Mesenchymal stem cell (in vitro differentiated cells and primary cell): Measurements from ENCODE around the gene UBR1.

Experiments
- DNase-seq: peaks from one replicate; pipeline ENCODE4 v3.0.0-alpha.2; 2013
- H2AFZ ChIP-seq: one replicate; pipeline ENCODE4 v1.6.1; 2013; ENCODE audit warnings: low read depth, mild to moderate bottlenecking, control low read depth, inconsistent platforms, low read length, moderate library complexity
- H2AK5ac ChIP-seq: 2 replicates; pipeline ENCODE4 v1.6.1; 2013; ENCODE audit warnings: low read length, moderate library complexity, mild to moderate bottlenecking, inconsistent platforms; ENCODE audit not compliant: severe bottlenecking
- H2BK120ac ChIP-seq: one replicate; pipeline ENCODE4 v1.6.1; 2013; ENCODE audit warnings: low read depth, mild to moderate bottlenecking, inconsistent platforms, low read length, moderate library complexity
- H2BK12ac ChIP-seq, 2 experiments: one replicate each; pipeline ENCODE4 v1.6.1; 2013; ENCODE audit warnings: inconsistent platforms in 2 of 2, low read length in 2 of 2, mild to moderate bottlenecking in 2 of 2, moderate library complexity in 2 of 2, control low read depth in 1 of 2
- H2BK15ac ChIP-seq: one replicate; pipeline ENCODE4 v1.6.1; 2013; ENCODE audit warnings: mild to moderate bottlenecking, low read depth, inconsistent platforms; ENCODE audit not compliant: poor library complexity, severe bottlenecking
- H2BK5ac ChIP-seq: 2 replicates; pipeline ENCODE4 v1.6.1; 2013; ENCODE audit warnings: low read depth, mild to moderate bottlenecking, low read length, control low read depth, inconsistent platforms; ENCODE audit not compliant: poor library complexity, severe bottlenecking
- H3K14ac ChIP-seq, 2 experiments: one replicate each; pipeline ENCODE4 v1.6.1; 2013; ENCODE audit warnings: inconsistent platforms in 2 of 2, low read length in 2 of 2, control low read depth in 1 of 2, mild to moderate bottlenecking in 1 of 2, moderate library complexity in 1 of 2
- H3K18ac ChIP-seq, 2 experiments: one replicate each; pipeline ENCODE4 v1.6.1; 2013; ENCODE audit warnings: inconsistent platforms in 2 of 2, low read length in 2 of 2, control low read depth in 1 of 2, low read depth in 1 of 2, mild to moderate bottlenecking in 1 of 2
- H3K23ac ChIP-seq, 2 experiments: one replicate each; pipeline ENCODE4 v1.6.1; 2013; ENCODE audit warnings: inconsistent platforms in 2 of 2, low read length in 2 of 2, mild to moderate bottlenecking in 2 of 2, moderate library complexity in 2 of 2, control low read depth in 1 of 2
- H3K27ac ChIP-seq: 2 replicates; pipeline ENCODE4 v1.5.1; 2013; ENCODE audit warnings: mild to moderate bottlenecking, moderate library complexity, low read length, control low read depth, inconsistent platforms; ENCODE audit not compliant: poor library complexity, severe bottlenecking
- H3K27me3 ChIP-seq, 2 experiments: 2 replicates each; pipeline versions ENCODE4 v1.6.1 to v1.7.0; 2013; ENCODE audit warnings: low read length in 2 of 2, mild to moderate bottlenecking in 2 of 2, moderate library complexity in 2 of 2, control low read depth in 1 of 2, inconsistent platforms in 1 of 2; ENCODE audit not compliant: control insufficient read depth in 1 of 2, insufficient read depth in 1 of 2
- H3K36me3 ChIP-seq, 2 experiments: 2 replicates each; pipeline versions ENCODE4 v1.6.1 to v1.7.0; 2013; ENCODE audit warnings: low read length in 2 of 2, control low read depth in 1 of 2, inconsistent platforms in 1 of 2, low read depth in 1 of 2, mild to moderate bottlenecking in 1 of 2; ENCODE audit not compliant: insufficient read depth in 2 of 2, control insufficient read depth in 1 of 2
- H3K4ac ChIP-seq, 2 experiments: one replicate each; pipeline ENCODE4 v1.6.1; 2013; ENCODE audit warnings: inconsistent platforms in 2 of 2, low read length in 2 of 2, mild to moderate bottlenecking in 2 of 2, moderate library complexity in 2 of 2, control low read depth in 1 of 2, low read depth in 1 of 2
- H3K4me1 ChIP-seq: 2 replicates; pipeline ENCODE4 v1.6.1; 2013; ENCODE audit warnings: low read depth, low read length, control low read depth; ENCODE audit not compliant: control insufficient read depth, insufficient read depth
- H3K4me2 ChIP-seq: 2 replicates; pipeline ENCODE4 v1.6.1; 2013; ENCODE audit warnings: low read length, mild to moderate bottlenecking, inconsistent platforms; ENCODE audit not compliant: poor library complexity, severe bottlenecking
- H3K4me3 ChIP-seq, 2 experiments: 2 replicates each; pipeline versions ENCODE4 v1.5.1 to v1.7.0; 2013; ENCODE audit warnings: low read length in 2 of 2, mild to moderate bottlenecking in 2 of 2, control low read depth in 1 of 2, low read depth in 1 of 2; ENCODE audit not compliant: insufficient read depth in 1 of 2
- H3K79me1 ChIP-seq: replicated peaks from 2 replicates; pipeline ENCODE4 v1.6.1; 2013; ENCODE audit warnings: mild to moderate bottlenecking, control low read depth, low read length, inconsistent platforms; ENCODE audit not compliant: poor library complexity, severe bottlenecking
- H3K9ac ChIP-seq: 2 replicates; pipeline ENCODE4 v1.7.0; 2013; ENCODE audit warnings: mild to moderate bottlenecking, low read length, moderate library complexity
- H3K9me3 ChIP-seq: 2 replicates; pipeline ENCODE4 v1.7.0; 2013; ENCODE audit warnings: mild to moderate bottlenecking, low read length; ENCODE audit not compliant: control insufficient read depth
- H4K8ac ChIP-seq: one replicate; pipeline ENCODE4 v1.6.1; 2013; ENCODE audit warnings: inconsistent platforms, mild to moderate bottlenecking, low read length, moderate library complexity
- H4K91ac ChIP-seq: one replicate; pipeline ENCODE4 v1.6.1; 2013; ENCODE audit warnings: mild to moderate bottlenecking, low read length, inconsistent platforms
- WGBS: methylation state at CpG from one replicate; pipeline ENCODE4 v1.1.7; 2013; ENCODE audit warnings: mixed read lengths; 5-methylcytosine and 5-hydroxymethylcytosine counted together

Gene UBR1

DNA sequence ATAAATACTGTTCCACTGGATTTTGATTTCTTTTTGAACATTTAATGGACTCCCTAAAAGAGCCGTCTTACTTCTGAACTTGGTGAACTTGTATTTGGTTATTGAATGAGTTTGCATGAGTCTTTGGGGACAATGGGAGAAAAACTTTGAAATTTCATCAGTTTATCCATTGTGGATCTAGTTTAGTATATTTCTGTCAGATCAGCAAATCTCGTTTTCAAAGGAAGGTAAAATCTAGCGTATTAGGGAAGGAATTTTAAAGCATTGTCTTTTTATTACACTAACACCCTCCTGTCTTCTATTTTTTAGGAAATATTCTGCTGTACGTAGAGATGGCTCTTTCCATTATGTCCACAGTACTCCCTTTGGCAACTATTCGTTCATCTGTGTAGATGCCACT, 40.3 kb upstream of the UBR1 start:
- Histone ChIP-seq H3K4me3 (no peak overlapping the region), H3K79me1 (no peaks in the 10 kb centered on the region), H2AFZ (no peak overlapping the region), H2BK12ac (no peak overlapping the region), H3K4me2 (no peak overlapping the region), H2BK120ac (no peak overlapping the region), H3K9ac (no peak overlapping the region), H3K27ac (no peak overlapping the region), H3K18ac (no peak overlapping the region), H2BK15ac (no peak overlapping the region), H2AK5ac (no peak overlapping the region), H2BK5ac (no peak overlapping the region), H3K23ac (no peak overlapping the region), H4K8ac (no peak overlapping the region), H4K91ac (no peak overlapping the region), H3K14ac (no peak overlapping the region), H3K36me3 (peaks cover 0 to 38% of the 10 kb centered on the region in 2 experiments), H3K4ac (no peak overlapping the region), H3K9me3 (no peaks in the 10 kb centered on the region), H3K27me3 (no peaks in the 10 kb centered on the region), H3K4me1 (no peaks in the 10 kb centered on the region)
- WGBS: 100% methylated on average over 1 of the region's 5 CpGs
- no peak for DNase-seq

DNA sequence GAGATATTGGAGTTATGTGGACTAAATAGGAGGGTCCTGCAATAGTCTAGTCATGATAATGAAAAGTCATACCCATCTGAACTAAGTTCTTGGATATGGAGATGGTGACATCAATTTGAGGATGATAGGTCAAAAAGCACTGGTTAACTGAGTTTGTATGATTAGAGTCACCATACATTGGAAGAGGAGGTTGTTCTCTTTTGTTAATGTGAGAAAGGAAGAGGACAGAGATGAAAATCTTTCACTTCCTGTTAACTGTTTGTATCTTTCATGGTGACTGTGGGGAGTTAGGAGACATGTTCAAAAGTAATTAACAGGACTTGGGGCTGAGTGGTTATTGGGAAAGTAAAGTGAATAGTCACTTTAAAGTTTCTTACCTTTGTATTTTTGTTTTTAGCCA, 38.7 kb upstream of the UBR1 start:
- no peak for DNase-seq
- Histone ChIP-seq H2AFZ (no peak overlapping the region), H2AK5ac (no peak overlapping the region), H3K4me1 (no peaks in the 10 kb centered on the region), H3K23ac (no peak overlapping the region), H3K4ac (no peak overlapping the region), H3K4me3 (no peak overlapping the region), H3K27ac (no peak overlapping the region), H3K27me3 (no peaks in the 10 kb centered on the region), H2BK12ac (no peak overlapping the region), H3K18ac (no peak overlapping the region), H3K4me2 (no peak overlapping the region), H3K9me3 (peaks cover 4% of the 10 kb centered on the region), H3K14ac (no peak overlapping the region), H4K91ac (no peak overlapping the region), H3K36me3 (peaks cover 11 to 54% of the 10 kb centered on the region in 2 experiments), H2BK120ac (no peak overlapping the region), H2BK15ac (no peak overlapping the region), H3K79me1 (peaks cover 2% of the 10 kb centered on the region), H4K8ac (no peak overlapping the region), H3K9ac (no peak overlapping the region), H2BK5ac (no peak overlapping the region)

- Histone ChIP-seq H3K79me1 (peaks cover 2% of the 10 kb centered on the region), H2BK120ac (no peak overlapping the region), H2AK5ac (no peak overlapping the region), H3K4me2 (no peak overlapping the region), H3K18ac (no peak overlapping the region), H3K4me3 (no peak overlapping the region), H3K27ac (no peak overlapping the region), H2BK12ac (no peak overlapping the region), H2AFZ (no peak overlapping the region), H4K91ac (no peak overlapping the region), H3K14ac (no peak overlapping the region), H3K9ac (no peak overlapping the region), H3K23ac (no peak overlapping the region), H4K8ac (no peak overlapping the region), H2BK15ac (no peak overlapping the region), H2BK5ac (no peak overlapping the region), H3K36me3 (peaks cover 11 to 56% of the 10 kb centered on the region in 2 experiments), H3K4ac (no peak overlapping the region), H3K9me3 (peaks cover 4% of the 10 kb centered on the region), H3K27me3 (no peaks in the 10 kb centered on the region), H3K4me1 (no peaks in the 10 kb centered on the region)
- whole genome bisulfite sequencing: 100% methylated on average over 2 of the region's 4 CpGs
- DNase-seq: no peak
Measured at GRCh38 chr15:43143203-43143941, 37.5 kb upstream of the UBR1 start.

DNA sequence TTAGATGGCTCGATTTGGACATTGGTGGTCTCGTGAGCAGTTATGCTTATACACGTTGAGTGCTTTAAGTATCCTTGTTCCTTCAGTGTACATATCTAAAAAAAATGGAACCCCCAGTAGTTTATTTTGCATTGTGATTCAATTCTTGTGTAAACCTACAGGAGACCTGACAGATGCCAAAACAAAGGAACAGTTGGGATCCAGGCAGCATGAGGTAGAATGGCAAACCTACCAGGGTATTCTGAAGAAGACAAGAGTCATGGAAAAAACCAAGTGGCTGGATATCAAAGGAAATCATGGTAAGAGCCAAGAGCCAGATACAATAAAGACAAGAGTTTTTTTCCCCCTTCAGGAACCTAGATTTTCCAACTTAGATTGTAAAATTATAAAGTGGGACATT, 29.5 kb upstream of the UBR1 start:
- H2BK120ac ChIP-seq: no peak overlapping the region
- WGBS: 95% methylated on average over 3 of the region's 3 CpGs
- H3K4me2 ChIP-seq: no peak overlapping the region
- no peak overlapping the region for H3K18ac ChIP-seq
- no peaks in the 10 kb centered on the region for H3K9me3 ChIP-seq
- no peak overlapping the region for H3K27ac ChIP-seq
- no peak overlapping the region for H2BK5ac ChIP-seq
- H3K9ac ChIP-seq: no peak overlapping the region
- no peak overlapping the region for H3K14ac ChIP-seq
- no peak overlapping the region for H2AFZ ChIP-seq
- no peak for DNase-seq
- no peaks in the 10 kb centered on the region for H3K27me3 ChIP-seq
- no peak overlapping the region for H3K4ac ChIP-seq
- H3K79me1 ChIP-seq: peaks cover 21% of the 10 kb centered on the region
- H4K91ac ChIP-seq: no peak overlapping the region
- no peak overlapping the region for H4K8ac ChIP-seq
- peaks cover 14 to 38% of the 10 kb centered on the region in 2 experiments for H3K36me3 ChIP-seq
- peaks cover 11% of the 10 kb centered on the region for H3K4me1 ChIP-seq
- no peak overlapping the region for H2AK5ac ChIP-seq
- no peak overlapping the region for H3K23ac ChIP-seq
- no peak overlapping the region for H3K4me3 ChIP-seq
- H2BK12ac ChIP-seq: no peak overlapping the region
- no peak overlapping the region for H2BK15ac ChIP-seq
